Prostate gland (tissue), 2 donors: ENCODE results near the gene TNS3.

Experiments used
- CTCF ChIP-seq, 4 experiments: fragments of 200-600 bp in 2 of 4; fragments of 450-650 bp in 2 of 4; sonication (generic) in 2 of 4; IDR thresholded peaks; 1 replicate in 3 of 4; 2 replicates in 1 of 4; pipeline ENCODE4 v1.5.1; 2016 to 2019; ENCODE audit warnings: antibody characterized with exemption in 4 of 4, mild to moderate bottlenecking in 2 of 4, moderate library complexity in 2 of 4
- POLR2A ChIP-seq: fragments of 450-650 bp; IDR thresholded peaks from one replicate; pipeline ENCODE4 v1.6.1; 2016; ENCODE audit warnings: antibody characterized with exemption, mild to moderate bottlenecking
- POLR2AphosphoS5 ChIP-seq: sonication (generic); formaldehyde crosslinking; IDR thresholded peaks from one replicate; pipeline ENCODE4 v1.6.1; 2017; ENCODE audit warnings: antibody characterized with exemption

DNA sequence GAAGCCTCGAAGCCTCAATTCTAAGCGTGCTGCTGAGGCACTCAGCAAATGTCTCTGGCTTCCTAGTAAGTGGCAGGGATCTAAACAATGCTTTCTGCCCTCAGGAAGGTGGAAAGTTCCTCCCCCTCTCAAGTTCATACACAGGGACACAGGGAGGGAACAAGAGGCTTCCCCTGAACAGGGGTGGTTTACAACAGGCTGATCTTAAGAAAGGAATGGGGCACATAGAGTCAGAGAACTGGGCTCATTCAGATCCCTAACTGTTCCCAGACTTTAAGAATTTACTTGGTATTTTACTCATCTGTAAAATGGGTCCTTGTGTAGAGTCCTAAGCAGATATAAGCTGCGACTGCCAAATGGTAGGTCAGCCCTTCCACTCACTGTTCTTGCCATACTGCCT, 2.5 kb downstream of the TNS3 start:
- TF ChIP-seq CTCF (IDR thresholded peaks at IDR 0.05) (no peak), POLR2A (no peak), POLR2AphosphoS5 (no peak)
